NCI-H2227 (cell line): Measurements from ENCODE around the gene DERL2.

Experiments
- DNase-seq: peaks from one replicate; lab custom pipeline; 2025; ENCODE audit not compliant: unreplicated experiment; lab: John Stamatoyannopoulos, UW

The DERL2 gene

GRCh38 chr17:5438716-5439445 is 47.1 kb downstream of the DERL2 start, which contains the start of gene C1QBP:
Gene C1QBP, minus strand, starts transcription at chr17:5439155. Its CDS starts 82 bp downstream, at chr17:5439073.
- DNase-seq: peak; percentile 95

GRCh38 chr17:5437721-5438317 is 48.2 kb downstream of the DERL2 start:
- no peak for DNase-seq

DNA sequence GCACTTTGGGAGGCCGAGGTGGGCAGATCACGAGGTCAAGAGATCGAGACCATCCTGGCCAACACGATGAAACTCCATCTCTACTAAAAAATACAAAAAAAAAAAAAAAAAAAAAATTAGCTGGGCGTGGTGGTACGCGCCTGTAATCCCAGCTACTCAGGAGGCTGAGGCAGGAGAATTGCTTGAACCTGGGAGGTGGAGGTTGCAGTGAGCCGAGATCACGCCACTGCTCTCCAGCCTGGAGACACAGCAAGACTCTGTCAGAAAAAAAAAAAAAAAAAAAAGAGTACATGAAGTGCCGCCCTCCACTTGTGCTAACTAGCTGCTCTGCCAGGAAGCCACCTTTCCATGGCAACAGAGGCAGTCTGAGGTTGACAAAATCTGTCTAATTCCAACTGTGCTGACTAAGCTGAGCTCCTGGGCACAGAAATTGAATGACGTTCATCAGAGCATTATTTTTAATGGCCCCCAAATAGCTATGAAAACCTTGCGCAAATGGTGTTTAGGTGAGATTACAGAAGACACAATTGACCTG is 50.1 kb downstream of the DERL2 start:
- DNase-seq: peak; percentile 63

- DNase-seq: no peak
These were observed 51.0 kb downstream of the DERL2 start for GRCh38 chr17:5434984-5435383.

DNA sequence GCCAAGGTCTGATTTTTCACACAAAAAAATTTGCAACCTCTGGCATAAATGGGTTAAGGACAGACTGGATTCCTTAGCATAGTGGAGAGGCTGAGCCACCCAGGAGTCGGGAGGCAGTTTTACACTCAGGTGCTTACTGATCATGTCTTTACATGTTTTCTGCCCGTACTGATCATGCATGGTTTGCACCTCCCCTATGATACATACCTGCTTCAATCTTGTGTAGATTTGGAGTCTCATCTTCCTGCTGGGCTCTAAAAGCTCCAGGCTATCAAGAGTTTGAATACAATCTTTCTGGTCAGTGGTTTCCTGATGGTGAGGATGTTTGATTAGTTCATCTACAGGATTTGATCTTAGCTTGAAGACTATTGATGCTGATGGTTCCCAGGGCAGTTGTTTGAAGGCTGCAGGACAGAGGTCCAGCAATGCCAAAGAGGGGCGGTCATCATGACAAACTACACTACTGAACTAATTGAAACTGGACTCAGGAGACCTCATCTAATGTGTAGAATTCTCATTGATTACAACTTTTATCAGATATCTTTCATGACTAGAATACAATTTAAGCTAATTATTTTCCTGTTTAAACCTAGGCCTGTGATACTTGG is 53.9 kb downstream of the DERL2 start:
- DNase-seq: no peak

DNA sequence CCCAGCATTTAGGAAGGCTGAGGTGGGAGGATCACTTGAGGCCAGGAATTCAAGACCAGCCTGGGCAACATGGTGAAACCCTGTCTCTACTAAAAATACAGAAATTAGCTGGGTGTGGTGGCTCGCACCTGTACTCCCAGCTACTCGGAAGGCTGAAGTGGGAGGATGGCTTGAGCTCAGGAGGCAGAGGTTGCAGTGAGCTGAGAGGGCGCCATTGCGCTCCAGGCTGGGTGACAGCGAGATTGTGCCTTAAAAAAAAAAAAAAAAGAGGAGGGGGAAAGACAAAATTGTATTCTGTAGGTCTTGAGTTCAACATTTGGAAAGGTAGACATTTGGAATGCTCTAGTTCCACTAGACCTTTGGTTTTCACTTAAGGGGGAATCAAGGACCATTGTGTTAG is 54.7 kb downstream of the DERL2 start:
- DNase-seq: peak; percentile 19

GRCh38 chr17:5430413-5430999 is 55.5 kb downstream of the DERL2 start:
- peak; percentile 20 for DNase-seq

GRCh38 chr17:5429191-5429887 is 56.6 kb downstream of the DERL2 start:
- no peak for DNase-seq

- DNase-seq: no peak
These were observed 60.2 kb downstream of the DERL2 start for GRCh38 chr17:5425826-5426225.

GRCh38 chr17:5424909-5425308 is 61.1 kb downstream of the DERL2 start:
- DNase-seq: no peak

GRCh38 chr17:5422505-5422904 is 63.5 kb downstream of the DERL2 start:
- DNase-seq: no peak
